GM19193 (cell line): ENCODE results near the gene SPHK2.

Source experiments
- POLR2A ChIP-seq: IDR thresholded peaks from 4 replicates; pipeline ENCODE4 v1.6.1; 2011; ENCODE audit not compliant: insufficient read depth, insufficient read length; ENCODE audit errors: extremely low read depth

Gene SPHK2

DNA sequence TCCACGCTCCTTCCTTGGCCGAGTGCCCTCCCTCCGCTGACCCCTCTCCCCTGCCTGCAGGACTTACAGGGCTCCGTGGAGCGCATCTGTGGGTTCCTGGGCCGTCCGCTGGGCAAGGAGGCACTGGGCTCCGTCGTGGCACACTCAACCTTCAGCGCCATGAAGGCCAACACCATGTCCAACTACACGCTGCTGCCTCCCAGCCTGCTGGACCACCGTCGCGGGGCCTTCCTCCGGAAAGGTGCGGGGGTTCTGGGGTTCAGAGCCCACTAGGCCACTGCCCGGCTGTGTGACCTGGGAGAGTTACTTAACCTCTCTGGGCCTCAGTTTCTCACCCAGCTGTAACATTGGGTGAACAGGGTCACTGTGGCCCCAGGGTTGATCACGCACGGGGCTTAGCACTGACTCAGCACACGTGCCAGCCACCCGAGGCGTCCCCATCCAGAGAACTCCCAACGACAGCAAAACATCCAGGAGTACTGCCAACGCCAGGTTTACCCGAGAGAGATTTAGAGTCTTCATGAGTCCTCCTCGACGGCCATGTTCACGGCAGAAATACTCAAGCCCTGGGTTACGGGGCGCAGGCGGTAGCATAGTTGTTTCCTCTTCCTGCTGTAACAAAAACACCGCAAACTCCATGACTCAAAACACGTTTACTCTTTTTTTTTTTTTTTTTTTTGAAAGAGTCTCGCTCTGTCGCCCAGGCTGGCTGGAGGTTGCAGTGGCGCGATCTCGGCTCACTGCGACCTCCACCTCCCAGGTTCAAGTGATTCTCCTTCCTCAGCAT, 22.4 kb upstream of the SPHK2 start:
- no peak for TF ChIP-seq POLR2A

DNA sequence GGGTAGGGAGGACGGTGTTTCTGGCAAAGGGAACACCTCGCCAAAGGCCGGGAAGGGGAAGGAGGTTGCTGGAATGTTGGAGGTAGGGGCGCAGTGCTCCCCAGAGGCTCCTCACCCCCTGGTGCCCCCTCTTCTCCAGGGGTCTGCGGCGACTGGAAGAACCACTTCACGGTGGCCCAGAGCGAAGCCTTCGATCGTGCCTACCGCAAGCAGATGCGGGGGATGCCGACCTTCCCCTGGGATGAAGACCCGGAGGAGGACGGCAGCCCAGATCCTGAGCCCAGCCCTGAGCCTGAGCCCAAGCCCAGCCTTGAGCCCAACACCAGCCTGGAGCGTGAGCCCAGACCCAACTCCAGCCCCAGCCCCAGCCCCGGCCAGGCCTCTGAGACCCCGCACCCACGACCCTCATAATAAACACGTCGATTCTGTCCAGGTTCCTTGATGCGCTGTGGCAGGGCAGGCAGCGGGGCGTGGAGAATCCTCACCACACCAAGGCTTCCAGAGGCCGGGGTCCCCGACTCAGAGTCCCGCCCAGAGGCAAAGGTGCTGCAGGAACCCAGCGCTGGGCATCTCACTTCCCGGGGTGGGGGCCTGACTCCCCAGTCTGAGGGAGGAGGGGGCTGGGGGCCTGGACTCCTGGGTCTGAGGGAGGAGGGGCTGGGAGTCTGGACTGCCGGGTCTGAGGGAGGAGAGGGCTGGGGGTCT, 20.2 kb upstream of the SPHK2 start:
- TF ChIP-seq POLR2A: no peak

DNA sequence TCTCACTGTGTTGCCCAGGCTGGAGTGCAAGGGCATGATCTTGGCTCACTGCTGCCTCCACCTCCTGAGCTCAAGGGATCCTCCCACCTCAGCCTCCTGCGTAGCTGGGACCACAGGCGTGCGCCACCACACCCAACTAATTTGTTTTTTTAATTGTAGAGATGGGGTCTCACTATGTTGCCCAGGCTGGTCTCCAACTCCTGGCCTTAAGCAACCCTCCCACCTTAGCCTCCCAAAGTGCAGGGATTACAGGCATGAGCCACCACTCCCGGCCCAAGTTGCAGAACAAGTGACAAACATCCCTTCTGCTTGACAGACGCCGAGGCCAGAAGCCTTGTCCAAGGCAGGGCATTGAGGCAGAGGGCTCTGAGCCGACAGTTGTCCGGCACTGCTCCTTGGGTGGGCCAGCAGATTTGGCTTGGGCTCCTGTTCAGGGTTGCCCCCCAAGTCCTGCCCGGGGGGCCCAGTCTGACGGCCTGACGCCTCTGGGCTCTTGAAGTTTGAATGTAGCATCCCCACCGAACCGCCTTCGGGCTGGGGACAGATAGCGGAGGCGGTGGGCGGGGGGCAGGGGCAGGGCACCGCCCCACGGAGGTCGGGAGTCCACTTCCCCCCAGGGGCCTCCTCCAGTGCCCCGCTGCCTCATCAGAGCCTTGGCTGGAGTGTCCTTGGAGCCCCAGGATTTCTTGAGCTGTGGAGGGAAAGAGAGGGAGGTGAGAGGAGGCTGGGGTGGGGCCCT, 18.5 kb upstream of the SPHK2 start:
- TF ChIP-seq POLR2A: no peak

DNA sequence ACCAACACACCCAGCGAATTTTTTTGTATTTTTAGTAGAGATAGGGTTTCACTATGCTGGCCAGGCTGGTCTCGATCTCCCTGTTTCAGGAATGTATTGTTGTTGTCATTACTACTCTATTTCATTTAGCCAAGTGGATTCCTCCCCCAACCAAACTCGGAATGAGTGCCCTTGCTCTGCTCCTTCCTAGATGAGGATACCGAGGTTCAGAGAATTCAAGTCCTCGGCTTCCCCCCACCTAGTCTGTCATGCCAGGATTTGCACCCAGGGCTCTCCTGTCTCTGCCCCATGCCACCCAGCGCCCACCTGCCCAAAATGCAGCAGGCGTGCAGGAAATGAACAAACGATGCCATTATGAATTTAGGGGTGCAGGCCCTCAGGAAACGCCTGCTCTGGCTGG, 16.3 kb upstream of the SPHK2 start:
- no peak for TF ChIP-seq POLR2A

DNA sequence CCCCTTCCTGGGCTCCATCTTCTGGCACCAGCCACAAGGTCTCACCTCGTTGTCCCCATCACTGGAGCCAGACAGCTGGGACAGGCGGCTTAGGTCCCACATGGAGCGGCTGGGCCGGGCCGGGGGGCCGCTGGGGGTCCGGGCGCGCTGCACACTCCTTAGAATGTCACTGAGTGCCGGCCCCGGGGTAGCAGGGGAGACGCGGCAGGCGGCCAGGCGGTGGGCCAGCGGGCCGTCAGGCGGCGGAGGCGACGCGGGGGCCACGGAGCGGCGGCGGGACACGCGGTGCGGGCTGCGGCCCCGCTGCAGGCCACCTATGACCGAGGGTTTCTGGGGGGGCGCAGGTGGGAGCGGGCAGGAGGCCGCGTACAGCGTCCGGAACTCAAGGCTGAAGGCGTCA, 15.9 kb upstream of the SPHK2 start:
- TF ChIP-seq POLR2A: no peak

DNA sequence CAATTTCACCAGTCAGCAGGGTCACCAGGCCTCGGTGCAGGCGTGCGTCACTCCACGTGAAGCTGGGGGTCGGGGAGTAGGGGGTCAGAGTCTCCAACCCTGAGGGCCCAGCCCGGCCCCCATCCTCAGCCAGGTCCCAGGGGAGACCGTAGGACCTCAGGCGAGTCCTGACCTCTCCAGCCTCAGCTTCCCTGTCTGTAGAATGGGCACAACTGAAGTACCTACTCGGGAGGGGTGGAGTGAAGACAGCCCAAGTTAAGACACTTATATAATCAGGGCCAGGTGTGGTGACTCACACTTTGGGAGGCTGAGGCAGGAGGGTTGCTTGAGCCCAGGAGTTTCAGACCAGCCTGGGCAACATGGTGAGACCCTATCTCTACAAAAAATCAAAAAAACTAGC, 15.5 kb upstream of the SPHK2 start:
- TF ChIP-seq POLR2A: no peak

DNA sequence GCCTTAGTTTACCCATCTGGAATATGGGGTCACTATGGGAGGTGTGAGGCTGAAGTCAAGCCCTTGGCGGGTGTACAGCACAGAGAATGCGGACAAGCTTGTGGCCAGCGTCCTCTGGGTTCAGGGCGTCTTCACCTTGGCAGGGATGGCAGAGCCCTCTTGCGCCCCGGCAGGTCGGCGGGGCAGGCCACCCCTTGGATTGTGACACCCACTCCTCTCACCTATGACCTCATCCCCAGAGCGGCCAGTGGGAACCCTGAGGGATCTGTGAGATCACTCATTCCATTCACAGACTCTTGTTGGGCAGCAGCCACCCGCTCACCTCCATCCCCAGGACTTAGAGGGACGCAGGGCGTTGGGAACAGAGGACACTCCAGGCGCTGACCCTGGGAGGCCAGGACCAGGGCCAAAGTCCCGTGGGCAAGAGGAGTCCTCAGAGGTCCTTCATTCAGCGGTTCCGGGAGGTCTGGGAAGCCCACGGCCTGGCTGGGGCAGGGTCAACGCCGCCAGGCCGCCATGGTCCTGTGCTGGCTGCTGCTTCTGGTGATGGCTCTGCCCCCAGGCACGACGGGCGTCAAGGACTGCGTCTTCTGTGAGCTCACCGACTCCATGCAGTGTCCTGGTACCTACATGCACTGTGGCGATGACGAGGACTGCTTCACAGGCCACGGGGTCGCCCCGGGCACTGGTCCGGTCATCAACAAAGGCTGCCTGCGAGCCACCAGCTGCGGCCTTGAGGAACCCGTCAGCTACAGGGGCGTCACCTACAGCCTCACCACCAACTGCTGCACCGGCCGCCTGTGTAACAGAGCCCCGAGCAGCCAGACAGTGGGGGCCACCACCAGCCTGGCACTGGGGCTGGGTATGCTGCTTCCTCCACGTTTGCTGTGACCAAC, 12.6 kb upstream of the SPHK2 start, which contains the start of gene SPACA4:
SPACA4 (plus strand) TSS at position 280 of the 896 bp plus-strand sequence; CDS start at position 517, 237 bp downstream.
- TF ChIP-seq POLR2A: no peak

DNA sequence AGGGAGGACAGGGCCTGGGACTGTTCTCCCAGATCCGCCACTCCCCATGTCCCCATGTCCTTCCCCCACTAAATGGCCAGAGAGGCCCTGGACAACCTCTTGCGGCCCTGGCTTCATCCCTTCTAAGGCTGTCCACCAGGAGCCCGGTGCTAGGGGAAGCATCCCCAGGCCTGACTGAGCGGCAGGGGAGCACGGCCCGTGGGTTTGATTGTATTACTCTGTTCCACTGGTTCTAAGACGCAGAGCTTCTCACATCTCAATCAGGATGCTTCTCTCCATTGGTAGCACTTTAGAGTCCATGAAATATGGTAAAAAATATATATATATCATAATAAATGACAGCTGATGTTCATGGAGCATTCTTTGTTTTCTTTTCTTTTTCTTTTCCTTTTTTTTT, 11.9 kb upstream of the SPHK2 start:
- TF ChIP-seq POLR2A: no peak

DNA sequence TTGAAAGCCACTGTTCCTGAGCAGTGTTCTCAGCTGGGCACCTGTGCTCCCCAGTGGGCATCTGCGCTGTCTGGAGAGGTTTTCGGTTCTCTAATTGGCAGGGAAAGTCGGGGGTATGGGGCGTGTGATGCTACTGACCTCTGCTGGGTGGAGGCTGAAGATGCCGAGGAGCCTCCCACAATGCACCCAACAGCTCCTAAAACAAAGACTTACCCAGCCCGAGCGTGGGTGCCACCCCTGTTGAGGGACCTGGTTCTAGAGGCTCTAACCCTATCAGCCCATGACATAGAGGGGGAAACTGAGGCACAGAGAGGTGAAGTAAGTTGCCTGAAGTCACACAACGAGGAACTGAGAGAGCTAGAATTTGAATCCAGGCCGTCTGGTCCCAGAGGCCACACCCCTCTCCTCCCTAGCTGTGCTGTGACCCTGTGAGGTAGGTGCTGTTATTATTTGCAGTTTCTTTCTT, 10.5 kb upstream of the SPHK2 start:
- no peak for TF ChIP-seq POLR2A

DNA sequence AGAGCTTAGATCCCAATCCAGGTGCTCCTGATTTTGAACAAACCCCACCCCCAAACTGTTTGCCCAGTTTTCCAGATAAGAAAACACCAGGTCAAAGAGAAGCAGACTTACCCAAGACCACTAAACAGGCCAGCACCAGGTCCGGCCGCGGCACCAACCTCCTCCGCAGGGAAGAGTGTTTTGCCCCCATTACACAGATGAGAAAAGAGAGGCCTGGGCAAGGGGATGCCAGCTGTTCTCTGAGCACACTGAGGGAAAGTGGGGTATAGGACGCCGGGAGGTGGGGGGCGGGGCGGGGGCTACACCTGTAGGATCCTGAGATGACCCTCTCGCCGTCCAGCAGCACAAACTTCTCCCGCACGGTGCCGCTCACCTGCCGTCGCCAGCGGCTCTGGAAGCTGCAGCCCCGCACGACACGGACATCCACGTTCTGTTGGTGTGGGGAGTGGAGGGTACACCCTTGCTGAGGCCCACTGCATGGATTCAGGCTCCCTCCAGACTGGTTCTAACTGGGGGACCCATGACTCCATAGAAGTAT, 9.7 kb upstream of the SPHK2 start:
- no peak for TF ChIP-seq POLR2A

DNA sequence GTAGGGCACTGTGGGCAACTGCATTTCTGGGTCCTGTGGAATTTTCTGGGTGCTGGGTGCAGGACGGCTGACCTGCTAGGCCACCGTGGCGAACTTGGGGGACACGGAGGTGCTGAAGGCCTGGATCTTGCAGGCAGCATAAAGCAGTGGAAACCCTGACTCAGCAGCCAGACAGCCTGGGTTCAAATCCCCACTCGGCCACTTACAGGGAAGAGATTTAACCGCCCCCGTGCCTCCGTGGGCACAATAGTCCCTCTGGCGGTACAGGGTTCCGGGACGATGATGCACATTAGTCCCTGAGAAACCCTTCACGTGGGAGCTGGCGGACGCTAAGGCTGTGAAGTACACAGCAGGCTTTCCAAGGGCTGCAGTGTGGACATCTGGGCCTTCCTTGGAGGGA, 7.4 kb upstream of the SPHK2 start:
- no peak for TF ChIP-seq POLR2A

DNA sequence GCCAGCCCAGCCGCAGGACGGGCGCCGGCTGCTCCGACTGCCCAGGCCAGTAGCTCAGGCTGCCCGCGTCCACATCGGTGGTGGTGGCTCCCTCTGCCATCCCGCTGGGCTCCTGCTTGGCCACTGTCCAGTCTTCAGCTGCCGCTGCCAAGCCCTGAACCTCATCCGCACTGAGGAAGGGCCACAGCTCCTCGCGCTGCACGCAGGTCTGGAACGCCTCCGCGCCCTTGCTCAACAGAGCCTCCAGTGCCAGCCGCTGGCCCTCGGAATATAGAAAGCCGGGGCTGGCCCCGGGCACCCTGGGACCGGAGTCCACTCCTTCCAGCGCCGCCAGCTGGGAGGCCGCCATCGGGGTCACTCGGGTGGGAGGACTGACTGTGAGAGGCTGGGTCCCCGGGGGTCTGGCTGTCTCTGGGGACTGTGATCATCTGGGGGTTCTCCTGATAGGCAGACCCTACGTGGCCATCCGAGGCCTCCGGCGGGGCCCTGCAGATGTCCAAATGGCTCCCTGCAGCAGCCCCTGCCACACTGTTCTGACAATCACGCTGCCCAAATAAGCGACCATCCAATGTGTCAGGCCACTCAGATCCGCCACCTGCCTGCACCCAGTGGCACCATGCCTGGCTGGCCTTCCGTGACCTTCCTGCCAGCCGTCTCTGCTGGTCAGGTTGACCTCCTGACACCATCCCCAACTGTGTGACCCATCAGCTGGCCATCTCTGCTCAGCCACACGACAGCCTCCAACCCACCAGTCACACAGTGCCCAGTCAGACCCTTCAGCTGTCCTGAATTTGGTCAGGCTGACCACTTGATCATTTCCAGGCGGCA, 6.1 kb upstream of the SPHK2 start:
- peak; percentile 3 for TF ChIP-seq POLR2A

DNA sequence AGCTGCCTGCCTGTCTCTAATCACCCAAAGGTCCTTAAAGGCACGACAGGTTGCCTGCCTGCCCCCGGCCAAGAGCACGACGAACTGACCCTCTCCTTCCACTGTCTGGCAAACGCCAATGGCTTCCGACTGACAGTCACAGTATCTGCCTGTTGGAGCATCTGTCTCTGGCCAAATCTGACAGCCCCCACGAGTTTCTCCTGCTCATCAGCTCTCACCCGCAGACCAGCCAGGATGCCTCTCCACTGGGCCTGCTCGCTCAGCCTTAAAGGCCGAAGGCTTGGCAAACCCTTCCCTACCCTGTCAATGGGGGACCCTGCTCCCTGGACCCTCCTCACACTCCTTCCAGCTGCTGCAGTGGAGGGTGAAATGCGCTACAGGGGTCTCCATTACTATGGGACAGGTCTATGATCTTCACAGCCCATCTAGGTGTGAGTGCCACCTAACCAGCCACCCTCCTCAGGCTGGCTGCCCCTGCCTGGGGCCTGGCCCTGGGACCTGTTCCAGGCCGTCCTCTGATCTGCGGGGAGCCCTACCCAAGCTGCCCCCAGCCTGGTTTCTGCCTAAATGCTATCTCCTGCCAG, 5.4 kb upstream of the SPHK2 start:
- peak; percentile 50 for TF ChIP-seq POLR2A

DNA sequence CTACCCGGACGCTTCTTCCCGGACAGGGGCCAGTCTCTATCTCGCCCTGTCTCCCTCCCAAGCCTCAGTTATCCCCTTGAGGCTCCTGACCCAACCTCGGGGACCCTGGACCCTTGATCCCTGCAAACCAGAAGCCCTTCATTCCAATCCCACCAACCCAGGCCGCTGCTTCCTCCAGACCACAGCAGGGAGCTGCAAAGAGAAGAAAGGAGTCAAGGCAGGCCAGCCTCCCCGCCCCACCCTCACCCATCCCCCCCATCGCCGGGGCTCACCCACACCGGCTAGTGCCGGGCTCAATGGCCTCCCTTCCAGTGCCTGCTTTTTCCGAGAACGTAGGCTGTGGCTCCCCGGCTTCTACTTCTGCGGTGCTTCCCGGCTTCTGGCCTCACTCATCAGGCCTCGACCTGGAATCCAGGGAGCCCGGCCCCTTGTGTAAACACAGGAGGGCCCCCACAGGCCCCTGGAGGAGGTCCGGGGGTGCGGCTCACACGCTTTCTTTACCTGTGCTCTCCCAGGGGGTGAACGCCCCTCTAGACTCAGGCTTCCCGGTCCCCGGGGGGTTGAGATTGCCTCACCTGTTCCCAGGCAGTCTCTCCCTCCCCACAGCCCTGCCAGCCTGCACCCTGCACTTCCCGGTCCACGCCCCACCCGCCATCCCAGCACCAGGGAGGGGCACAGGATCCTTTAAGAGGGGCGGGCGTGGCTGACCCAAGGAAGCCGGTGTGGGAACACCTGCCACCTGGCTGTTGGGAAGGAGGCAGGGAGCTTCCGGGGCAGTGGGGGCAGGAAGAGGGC, 4.7 kb upstream of the SPHK2 start, which contains the start of gene FAM83E:
FAM83E (minus strand) TSS at position 641 of the 795 bp plus-strand sequence. CDS start 1,704 bp downstream, outside the sequence.
- peak; percentile 38 for TF ChIP-seq POLR2A
